Vagina (tissue), 2 donors: ENCODE measurements around the gene ABCD4.

ENCODE experiments used
- CTCF ChIP-seq, 3 experiments: fragments of 450-650 bp in 2 of 3; fragments of 200-600 bp in 1 of 3; sonication (generic) in 1 of 3; IDR thresholded peaks; one replicate each; pipeline ENCODE4 v1.5.1; 2017 to 2019; ENCODE audit warnings: antibody characterized with exemption in 3 of 3, mild to moderate bottlenecking in 2 of 3, moderate library complexity in 2 of 3
- POLR2A ChIP-seq, 2 donors: fragments of 450-650 bp; IDR thresholded peaks; one replicate each; pipeline ENCODE4 v1.6.1; 2017; ENCODE audit warnings: antibody characterized with exemption in 2 of 2, mild to moderate bottlenecking in 2 of 2, moderate library complexity in 2 of 2
- POLR2AphosphoS5 ChIP-seq, 2 donors: sonication (generic); formaldehyde crosslinking; IDR thresholded peaks; one replicate each; pipeline ENCODE4 v1.9.0; 2017; ENCODE audit warnings: antibody characterized with exemption in 2 of 2, mild to moderate bottlenecking in 2 of 2, low read depth in 1 of 2; ENCODE audit not compliant: insufficient read depth in 1 of 2

- TF ChIP-seq CTCF (IDR thresholded peaks at IDR 0.05) (no peak), POLR2AphosphoS5 (IDR thresholded peaks at IDR 0.05; ENCODE audit: insufficient read depth in 1 of 2, low read depth in 1 of 2) (no peak), POLR2A (IDR thresholded peaks at IDR 0.05) (no peak)
These were observed 35.1 kb downstream of the ABCD4 start for GRCh38 chr14:74267588-74267987.
